ENCODE data around the gene MRTFA. TPM values are rescaled to one million over a fixed set of nuclear protein-coding genes. Genes with fewer than 3 reads are reported as not detected.

Gene MRTFA
- total RNA-seq, 2 experiments from 2014 or later: 44.1 to 45.5 TPM

DNA sequence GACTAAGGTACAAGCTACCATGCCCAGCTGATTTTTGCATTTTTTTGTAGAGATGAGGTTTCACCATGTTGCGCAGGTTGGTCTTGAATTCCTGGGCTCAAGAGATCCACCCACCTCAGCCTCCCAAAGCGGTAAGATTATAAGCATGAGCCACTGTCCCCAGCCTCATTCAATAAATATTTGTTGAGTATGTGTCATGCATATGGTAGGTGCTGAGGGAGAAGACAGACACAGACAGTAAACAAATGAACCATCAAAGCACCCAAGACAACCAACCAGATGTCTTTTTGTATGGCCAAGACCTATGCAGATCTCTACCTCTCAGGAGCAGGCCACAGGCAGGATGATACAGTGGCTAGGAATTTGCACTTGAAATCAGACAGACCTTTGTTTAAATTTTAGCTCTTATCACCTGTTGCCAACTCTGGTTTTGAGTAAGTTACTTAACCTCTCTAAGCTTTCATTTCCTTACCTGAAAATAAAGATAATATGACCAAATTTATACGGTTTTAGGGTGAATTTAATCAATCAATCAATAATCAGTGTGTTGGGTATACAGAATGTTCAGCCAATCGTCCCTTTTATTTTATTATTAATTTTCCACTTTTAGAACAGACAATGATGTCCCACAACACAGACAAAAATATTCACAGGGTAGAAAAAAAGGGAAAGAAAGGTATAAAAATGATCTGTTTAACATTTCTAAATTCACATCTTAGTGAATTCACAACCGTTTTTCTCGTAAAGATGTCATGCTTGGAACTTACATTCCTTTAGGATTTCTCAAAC is 137.9 kb downstream of the MRTFA start:
- H3K27me3 Mint-ChIP-seq: no peaks in the 10 kb centered on the region
- no peak for DNase-seq
- H3K4me3 Mint-ChIP-seq: no peak overlapping the region
- ChIA-PET POLR2A (no interaction called here), CTCF (interaction anchor here (1.0 to 1.4 kb wide), 3 partner anchors 62 to 739 kb away, joined by 3 to 5 read pairs (median 3); no protein-coding TSS in a partner anchor)
- H3K4me1 Mint-ChIP-seq (ENCODE audit: low read depth): peaks cover 29% of the 10 kb centered on the region
- intact Hi-C loops (cut with micrococcal nuclease): no loop called here
- H3K27ac Mint-ChIP-seq: no peak overlapping the region
- H3K36me3 Mint-ChIP-seq: peaks cover 3% of the 10 kb centered on the region
- no peaks in the 10 kb centered on the region for H3K9me3 Mint-ChIP-seq

- POLR2A ChIA-PET: no interaction called here
- CTCF ChIA-PET: interaction anchor here (0.8 to 4.4 kb wide), 2 partner anchors 14 to 57 kb away, joined by 3 to 25 read pairs; no protein-coding TSS in a partner anchor
- no peak for DNase-seq
- no peak overlapping the region for H3K4me3 Mint-ChIP-seq
- H3K27ac Mint-ChIP-seq: no peak overlapping the region
- intact Hi-C loops (cut with micrococcal nuclease): no loop called here
- no peaks in the 10 kb centered on the region for H3K36me3 Mint-ChIP-seq
- no peaks in the 10 kb centered on the region for H3K27me3 Mint-ChIP-seq
- peaks cover 33% of the 10 kb centered on the region for H3K4me1 Mint-ChIP-seq (ENCODE audit: low read depth)
- H3K9me3 Mint-ChIP-seq: no peaks in the 10 kb centered on the region
Measured at GRCh38 chr22:40493441-40493840, 143.1 kb downstream of the MRTFA start.

- H3K27ac Mint-ChIP-seq: peak overlapping the region; percentile 1
- no peak overlapping the region for H3K4me3 Mint-ChIP-seq
- H3K36me3 Mint-ChIP-seq: no peaks in the 10 kb centered on the region
- peaks cover 39% of the 10 kb centered on the region for H3K4me1 Mint-ChIP-seq (ENCODE audit: low read depth)
- H3K27me3 Mint-ChIP-seq: no peaks in the 10 kb centered on the region
- intact Hi-C loops (cut with micrococcal nuclease): no loop called here
- no peak for DNase-seq
- ChIA-PET CTCF (interaction anchor here (0.9 to 4.4 kb wide), 4 partner anchors 12 to 191 kb away, joined by 3 to 25 read pairs (median 4); no protein-coding TSS in a partner anchor), POLR2A (no interaction called here)
- no peaks in the 10 kb centered on the region for H3K9me3 Mint-ChIP-seq
Measured at GRCh38 chr22:40491990-40492631, 144.4 kb downstream of the MRTFA start.

DNA sequence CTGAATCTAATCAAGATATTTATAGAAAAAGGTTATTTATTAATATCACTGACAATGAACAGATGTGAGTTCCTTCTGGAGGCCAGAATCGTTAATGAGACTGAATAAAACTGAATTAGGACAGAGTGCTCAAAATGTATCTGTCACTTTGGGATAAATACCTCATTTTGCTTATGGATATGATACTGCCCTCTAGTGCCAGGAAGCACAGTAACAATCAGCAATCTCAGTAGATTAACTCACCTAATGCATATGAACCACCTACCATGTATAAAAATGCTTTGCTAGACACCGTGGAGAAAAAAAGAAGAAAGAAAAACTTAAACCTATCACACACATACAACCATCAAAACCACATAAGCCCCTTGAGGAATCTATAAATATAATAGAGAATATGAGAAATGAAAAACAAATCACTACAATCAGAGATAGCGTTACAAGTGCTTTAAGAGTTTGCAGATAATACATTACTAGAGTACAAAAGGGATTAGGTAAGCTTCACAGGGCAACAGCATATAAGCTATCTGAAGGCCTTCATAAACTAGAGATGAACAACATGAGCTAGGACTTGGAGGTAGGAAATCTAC is 148.8 kb downstream of the MRTFA start:
- H3K36me3 Mint-ChIP-seq: no peaks in the 10 kb centered on the region
- peaks cover 32% of the 10 kb centered on the region for H3K4me1 Mint-ChIP-seq (ENCODE audit: low read depth)
- no peaks in the 10 kb centered on the region for H3K9me3 Mint-ChIP-seq
- no peak overlapping the region for H3K4me3 Mint-ChIP-seq
- no peak overlapping the region for H3K27ac Mint-ChIP-seq
- no peak for DNase-seq
- H3K27me3 Mint-ChIP-seq: no peaks in the 10 kb centered on the region
- ChIA-PET POLR2A (no interaction called here), CTCF (interaction anchor here (0.6 to 6.1 kb wide), 25 partner anchors 8 to 411 kb away, joined by 3 to 102 read pairs (median 6); partner anchors contain the start of gene SLC25A17)
- intact Hi-C loops (cut with micrococcal nuclease): loop anchor here (1.0 to 2.0 kb wide), 2 partner anchors 25 to 50 kb away; no protein-coding TSS in a partner anchor

- Mint-ChIP-seq H3K4me3 (no peak overlapping the region), H3K36me3 (no peaks in the 10 kb centered on the region), H3K27ac (no peak overlapping the region), H3K9me3 (no peaks in the 10 kb centered on the region), H3K4me1 (ENCODE audit: low read depth) (peaks cover 26% of the 10 kb centered on the region), H3K27me3 (no peaks in the 10 kb centered on the region)
- ChIA-PET POLR2A (no interaction called here), CTCF (interaction anchor here (0.6 to 6.1 kb wide), 24 partner anchors 9 to 412 kb away, joined by 3 to 102 read pairs (median 5); partner anchors contain the start of gene SLC25A17)
- intact Hi-C loops (cut with micrococcal nuclease): loop anchor here (1.0 to 2.0 kb wide), 2 partner anchors 24 to 50 kb away; no protein-coding TSS in a partner anchor
- no peak for DNase-seq
Measured at GRCh38 chr22:40486962-40487602, 149.4 kb downstream of the MRTFA start.

GRCh38 chr22:40485813-40486667 is 150.5 kb downstream of the MRTFA start:
- DNase-seq: no peak
- intact Hi-C loops (cut with micrococcal nuclease): loop anchor here (2.0 kb wide), 1 partner anchor 23 kb away; no protein-coding TSS in a partner anchor
- Mint-ChIP-seq H3K27me3 (no peaks in the 10 kb centered on the region), H3K4me1 (ENCODE audit: low read depth) (peaks cover 23% of the 10 kb centered on the region), H3K27ac (no peak overlapping the region), H3K36me3 (no peaks in the 10 kb centered on the region), H3K9me3 (no peaks in the 10 kb centered on the region), H3K4me3 (no peak overlapping the region)
- POLR2A ChIA-PET: no interaction called here
- CTCF ChIA-PET: interaction anchor here (1.0 to 6.1 kb wide), 10 partner anchors 14 to 413 kb away, joined by 3 to 102 read pairs (median 12); no protein-coding TSS in a partner anchor

DNA sequence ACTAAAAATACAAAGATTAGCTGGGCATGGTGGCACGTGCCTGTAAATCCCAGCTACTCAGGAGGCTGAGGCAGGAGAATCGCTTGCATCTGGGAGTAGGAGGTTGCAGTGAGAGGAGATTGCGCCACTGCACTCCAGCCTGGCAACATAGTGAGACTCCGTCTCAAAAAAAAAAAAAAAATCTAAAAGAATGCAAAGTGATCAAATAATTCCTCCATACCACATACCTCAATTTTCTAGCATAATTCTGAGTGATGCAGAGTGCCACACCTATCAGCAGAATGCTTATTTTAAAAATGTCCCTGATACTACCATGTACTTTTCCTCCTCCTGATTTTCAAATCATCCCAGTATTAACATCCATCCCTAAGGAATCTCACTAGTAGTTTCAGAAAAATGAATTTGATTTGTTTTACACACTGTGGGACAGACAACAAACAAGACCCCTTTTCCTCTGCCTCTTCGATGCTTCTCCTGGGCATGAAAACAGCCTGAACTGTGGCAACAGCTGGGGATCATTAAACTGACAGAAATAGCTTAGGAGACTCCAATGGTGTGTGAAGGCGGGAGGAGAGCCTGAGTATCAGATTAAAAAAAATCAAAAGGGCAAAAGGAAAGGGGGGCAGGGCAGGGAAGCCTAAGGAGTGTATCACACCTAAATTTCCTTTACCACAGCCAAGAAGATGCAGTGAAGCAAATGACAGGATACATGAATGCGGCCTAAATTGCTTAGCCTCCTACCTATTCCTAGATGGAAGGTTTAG is 151.4 kb downstream of the MRTFA start:
- CTCF ChIA-PET: interaction anchor here (1.1 to 6.1 kb wide), 4 partner anchors 49 to 162 kb away, joined by 3 to 102 read pairs (median 20); no protein-coding TSS in a partner anchor
- intact Hi-C loops (cut with micrococcal nuclease): no loop called here
- no peak for DNase-seq
- Mint-ChIP-seq H3K4me3 (no peak overlapping the region), H3K27ac (no peak overlapping the region), H3K4me1 (ENCODE audit: low read depth) (peaks cover 28% of the 10 kb centered on the region), H3K27me3 (no peaks in the 10 kb centered on the region), H3K36me3 (no peaks in the 10 kb centered on the region), H3K9me3 (no peaks in the 10 kb centered on the region)
- POLR2A ChIA-PET: no interaction called here

- H3K27me3 Mint-ChIP-seq: no peaks in the 10 kb centered on the region
- H3K4me1 Mint-ChIP-seq (ENCODE audit: low read depth): peaks cover 32% of the 10 kb centered on the region
- no peak for DNase-seq
- POLR2A ChIA-PET: no interaction called here
- intact Hi-C loops (cut with micrococcal nuclease): no loop called here
- H3K36me3 Mint-ChIP-seq: no peaks in the 10 kb centered on the region
- no peak overlapping the region for H3K4me3 Mint-ChIP-seq
- CTCF ChIA-PET: interaction anchor here (0.6 to 0.9 kb wide), 2 partner anchors 47 to 1019 kb away, joined by 3 to 4 read pairs; no protein-coding TSS in a partner anchor
- H3K9me3 Mint-ChIP-seq: no peaks in the 10 kb centered on the region
- no peak overlapping the region for H3K27ac Mint-ChIP-seq
Measured at GRCh38 chr22:40482886-40483285, 153.6 kb downstream of the MRTFA start.

DNA sequence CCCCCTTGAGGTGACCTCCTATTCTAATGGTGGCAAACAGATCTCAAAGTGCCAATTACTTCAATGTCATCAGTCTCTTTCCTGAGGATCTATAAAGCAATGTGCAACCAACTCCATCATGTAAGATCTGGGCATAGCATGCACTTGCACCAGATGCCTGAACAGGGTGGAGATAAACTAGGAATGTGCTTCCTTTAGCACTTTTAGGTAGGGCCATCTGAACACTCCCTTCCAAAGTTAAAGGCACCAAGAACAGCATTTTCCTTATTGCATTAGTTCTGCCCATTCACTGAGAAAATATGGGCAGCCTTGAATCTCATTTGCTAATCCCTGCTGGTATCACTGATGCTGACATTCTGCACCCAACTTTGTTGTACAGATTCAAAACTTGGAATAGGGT is 154.1 kb downstream of the MRTFA start:
- Mint-ChIP-seq H3K4me3 (no peak overlapping the region), H3K36me3 (no peaks in the 10 kb centered on the region), H3K9me3 (no peaks in the 10 kb centered on the region), H3K4me1 (ENCODE audit: low read depth) (peaks cover 31% of the 10 kb centered on the region), H3K27me3 (no peaks in the 10 kb centered on the region), H3K27ac (no peak overlapping the region)
- intact Hi-C loops (cut with micrococcal nuclease): no loop called here
- no peak for DNase-seq
- CTCF ChIA-PET: interaction anchor here (0.6 to 1.0 kb wide), 3 partner anchors 24 to 1019 kb away, joined by 3 to 5 read pairs (median 4); no protein-coding TSS in a partner anchor
- POLR2A ChIA-PET: no interaction called here

DNA sequence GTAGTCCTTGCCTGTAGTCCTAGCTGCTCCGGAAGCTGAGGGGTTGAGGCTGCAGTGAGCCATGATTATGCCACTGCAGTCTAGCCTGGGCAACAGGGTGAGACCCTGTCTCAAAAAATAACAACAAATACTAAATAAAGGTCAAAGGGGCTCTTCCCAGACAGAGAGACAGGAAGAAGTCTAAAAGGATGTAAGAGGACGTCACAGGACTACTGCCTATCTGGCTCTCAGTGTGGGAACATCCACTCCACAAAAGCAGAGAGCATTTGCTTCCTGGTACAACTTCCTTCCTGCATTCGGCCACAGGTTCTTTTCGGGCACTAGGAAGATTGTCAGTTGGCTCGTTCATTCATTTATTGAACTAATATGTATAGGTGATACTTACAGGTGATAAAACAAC is 155.5 kb downstream of the MRTFA start:
- Mint-ChIP-seq H3K27ac (no peak overlapping the region), H3K9me3 (no peaks in the 10 kb centered on the region), H3K36me3 (no peaks in the 10 kb centered on the region), H3K4me1 (ENCODE audit: low read depth) (peaks cover 20% of the 10 kb centered on the region), H3K27me3 (no peaks in the 10 kb centered on the region), H3K4me3 (no peak overlapping the region)
- no peak for DNase-seq
- intact Hi-C loops (cut with micrococcal nuclease): no loop called here
- POLR2A ChIA-PET: no interaction called here
- CTCF ChIA-PET: no interaction called here

Data from activated CD4-positive, alpha-beta memory T cell treated with anti-CD3 and anti-CD28 coated beads for 36 hours (primary cell).